Keratinocyte (primary cell): Measurements from ENCODE around the gene GNPTG. TPM values are rescaled to one million over a fixed set of nuclear protein-coding genes. Genes with fewer than 3 reads are reported as not detected.

Experiments
- DNase-seq: peaks from one replicate; pipeline ENCODE4 v3.0.0-alpha.2; 2011; ENCODE audit warnings: low read depth, missing footprints, low spot score
- FAIRE-seq: peaks from 2 replicates; lab custom pipeline; 2011; peaks lifted over from hg19 to GRCh38; lab: Jason Lieb, UNC
- H2AFZ ChIP-seq: 2 replicates; pipeline ENCODE4 v1.6.0; 2012; ENCODE audit warnings: low read length, control low read depth, inconsistent platforms; ENCODE audit not compliant: control insufficient read depth
- H3K27ac ChIP-seq: 2 replicates; pipeline ENCODE4 v1.5.1; 2011; ENCODE audit warnings: low read length; ENCODE audit not compliant: control insufficient read depth, insufficient read depth
- H3K27me3 ChIP-seq: 3 replicates; pipeline ENCODE4 v1.6.0; 2011; ENCODE audit warnings: low read length; ENCODE audit not compliant: control insufficient read depth, insufficient read depth; ENCODE audit errors: extremely low read depth
- H3K36me3 ChIP-seq, 2 experiments: 2 replicates in 1 of 2; 3 replicates in 1 of 2; pipeline ENCODE4 v1.5.1; 2011; ENCODE audit warnings: low read length in 2 of 2, mild to moderate bottlenecking in 1 of 2; ENCODE audit not compliant: control insufficient read depth in 2 of 2, insufficient read depth in 2 of 2; ENCODE audit errors: extremely low read depth in 1 of 2
- H3K4me1 ChIP-seq: 3 replicates; pipeline ENCODE4 v1.5.1; 2011; ENCODE audit warnings: low read length; ENCODE audit not compliant: control insufficient read depth, insufficient read depth; ENCODE audit errors: extremely low read depth
- H3K4me2 ChIP-seq: 3 replicates; pipeline ENCODE4 v1.6.0; 2011; ENCODE audit warnings: low read depth, low read length; ENCODE audit not compliant: control insufficient read depth, insufficient read depth; ENCODE audit errors: extremely low read depth
- H3K4me3 ChIP-seq, 3 experiments: fragments of 200-600 bp in 1 of 3; sonication (generic) in 1 of 3; 2 replicates in 2 of 3; 3 replicates in 1 of 3; pipeline ENCODE4 v1.5.1; 2011 to 2016; ENCODE audit warnings: low read length in 3 of 3, mild to moderate bottlenecking in 3 of 3, control low read depth in 2 of 3, inconsistent platforms in 1 of 3, low read depth in 1 of 3, mixed read lengths in 1 of 3, mixed run types in 1 of 3, moderate library complexity in 1 of 3; ENCODE audit not compliant: control insufficient read depth in 2 of 3, insufficient read depth in 2 of 3; ENCODE audit errors: extremely low read depth in 1 of 3
- H3K79me2 ChIP-seq: 2 replicates; pipeline ENCODE4 v1.6.0; 2012; ENCODE audit warnings: low read length; ENCODE audit not compliant: control insufficient read depth, insufficient read depth
- H3K9ac ChIP-seq: 3 replicates; pipeline ENCODE4 v1.6.0; 2011; ENCODE audit warnings: low read length; ENCODE audit not compliant: control insufficient read depth, insufficient read depth; ENCODE audit errors: extremely low read depth
- H3K9me1 ChIP-seq: 3 replicates; pipeline ENCODE4 v1.6.0; 2011; ENCODE audit warnings: low read length; ENCODE audit not compliant: control insufficient read depth, insufficient read depth; ENCODE audit errors: extremely low read depth
- H3K9me3 ChIP-seq: 2 replicates; pipeline ENCODE4 v1.5.1; 2012; ENCODE audit warnings: low read depth, low read length; ENCODE audit not compliant: control insufficient read depth
- H4K20me1 ChIP-seq: 3 replicates; pipeline ENCODE4 v1.6.0; 2011; ENCODE audit warnings: low read length; ENCODE audit not compliant: control insufficient read depth, insufficient read depth; ENCODE audit errors: extremely low read depth
- EZH2 ChIP-seq: IDR thresholded peaks from one replicate; pipeline ENCODE4 v1.6.1; 2012; ENCODE audit warnings: inconsistent platforms, mild to moderate bottlenecking, low read length, moderate library complexity
- dilution Hi-C: fragments of 300-500 bp; cut with MboI; formaldehyde crosslinking; loops from one replicate; pipeline ENCODE4 v1.7.0; 2020; ENCODE audit warnings: low sequenced_read_pairs; ENCODE audit not compliant: extremely low pct_ligation_motif_present
- polyA plus RNA-seq, 5 experiments: library from polyadenylated mRNA; depleted of rRNA in 3 of 5; stranded (reverse) in 3 of 5; stranded (forward) in 1 of 5; unstranded in 1 of 5; fragments of >200 nt; gene quantifications; 1 replicate in 1 of 5; 2 replicates in 3 of 5; 3 replicates in 1 of 5; pipeline versions ENCODE4 v1.2.1 to v1.2.3, GENCODE V29; 2011 to 2012; ENCODE audit warnings: missing spikeins in 2 of 5, low read depth in 1 of 5, low replicate concordance in 1 of 5
- TF ChIP-seq, protein P1 (sequence below), 3 experiments: IDR thresholded peaks in 1 of 3; conservative IDR thresholded peaks in 1 of 3; optimal IDR thresholded peaks in 1 of 3; 2 replicates in 2 of 3; 3 replicates in 1 of 3; pipeline versions ENCODE3 to v1.5.1; 2011; ENCODE audit warnings: low read length in 3 of 3, mild to moderate bottlenecking in 3 of 3, moderate library complexity in 2 of 3, control low read depth in 1 of 3, inconsistent platforms in 1 of 3; ENCODE audit not compliant: insufficient read depth in 2 of 3; ENCODE audit errors: extremely low read depth in 1 of 3

The GNPTG gene
- polyA plus RNA-seq, 1 donor (not counting 4 experiments of a cell fraction or from before 2014, with no cell fraction given): 30.9 TPM

DNA sequence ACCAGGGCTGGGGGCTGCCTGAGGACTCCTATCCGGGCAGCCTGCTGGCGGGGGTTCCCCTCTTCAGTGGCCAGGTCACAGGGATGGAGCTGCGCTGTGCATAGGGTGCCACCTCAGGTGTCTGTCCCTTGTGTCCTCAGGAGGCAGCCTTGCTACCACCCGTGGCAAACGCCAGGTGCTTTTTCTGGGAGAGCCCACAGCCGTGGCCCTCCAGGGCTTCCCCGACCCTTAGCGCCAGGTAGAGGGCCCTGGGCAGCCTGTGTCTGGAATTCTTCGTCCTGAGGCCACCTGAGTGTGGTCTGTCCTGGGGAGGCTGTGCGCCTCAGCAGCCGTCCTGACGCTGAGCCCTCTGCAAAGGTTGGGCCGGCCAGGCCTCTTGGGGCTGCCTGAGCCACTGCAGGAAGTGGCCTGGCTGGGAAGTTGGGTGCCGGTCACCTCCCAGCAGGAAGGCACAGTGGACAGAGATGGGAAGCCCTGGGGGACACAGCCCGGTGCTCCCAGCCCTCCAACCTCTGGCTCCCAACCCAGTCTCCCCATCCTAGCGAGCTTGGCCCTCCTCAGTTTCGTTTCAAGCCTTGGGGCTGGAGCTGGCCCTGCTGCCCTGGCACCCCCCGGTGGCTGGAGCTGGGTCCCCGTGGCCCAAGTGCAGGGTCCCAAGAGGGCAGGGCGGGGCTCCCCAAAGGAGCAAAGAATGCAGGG is 25.9 kb upstream of the GNPTG start:
- peaks cover 3% of the 10 kb centered on the region for H4K20me1 ChIP-seq
- H3K79me2 ChIP-seq: no peaks in the 10 kb centered on the region
- no peak overlapping the region for H2AFZ ChIP-seq
- no peak overlapping the region for H3K9ac ChIP-seq
- no peaks in the 10 kb centered on the region for H3K4me1 ChIP-seq
- TF ChIP-seq EZH2: no peak
- TF ChIP-seq, protein P1, sequence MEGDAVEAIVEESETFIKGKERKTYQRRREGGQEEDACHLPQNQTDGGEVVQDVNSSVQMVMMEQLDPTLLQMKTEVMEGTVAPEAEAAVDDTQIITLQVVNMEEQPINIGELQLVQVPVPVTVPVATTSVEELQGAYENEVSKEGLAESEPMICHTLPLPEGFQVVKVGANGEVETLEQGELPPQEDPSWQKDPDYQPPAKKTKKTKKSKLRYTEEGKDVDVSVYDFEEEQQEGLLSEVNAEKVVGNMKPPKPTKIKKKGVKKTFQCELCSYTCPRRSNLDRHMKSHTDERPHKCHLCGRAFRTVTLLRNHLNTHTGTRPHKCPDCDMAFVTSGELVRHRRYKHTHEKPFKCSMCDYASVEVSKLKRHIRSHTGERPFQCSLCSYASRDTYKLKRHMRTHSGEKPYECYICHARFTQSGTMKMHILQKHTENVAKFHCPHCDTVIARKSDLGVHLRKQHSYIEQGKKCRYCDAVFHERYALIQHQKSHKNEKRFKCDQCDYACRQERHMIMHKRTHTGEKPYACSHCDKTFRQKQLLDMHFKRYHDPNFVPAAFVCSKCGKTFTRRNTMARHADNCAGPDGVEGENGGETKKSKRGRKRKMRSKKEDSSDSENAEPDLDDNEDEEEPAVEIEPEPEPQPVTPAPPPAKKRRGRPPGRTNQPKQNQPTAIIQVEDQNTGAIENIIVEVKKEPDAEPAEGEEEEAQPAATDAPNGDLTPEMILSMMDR (optimal IDR thresholded peaks at IDR 0.05 in 1 of 3, IDR thresholded peaks at IDR 0.05 in 1 of 3, conservative IDR thresholded peaks at IDR 0.05 in 1 of 3; ENCODE audit: extremely low read depth in 1 of 3, insufficient read depth in 2 of 3, low read length in 3 of 3): no peak
- dilution Hi-C loops: no loop called here
- no peak overlapping the region for H3K4me2 ChIP-seq
- no peaks in the 10 kb centered on the region for H3K27me3 ChIP-seq
- no peaks in the 10 kb centered on the region for H3K9me1 ChIP-seq
- FAIRE-seq: no peak
- DNase-seq: no peak
- H3K9me3 ChIP-seq: no peaks in the 10 kb centered on the region
- peaks cover 7 to 18% of the 10 kb centered on the region in 2 experiments for H3K36me3 ChIP-seq
- no peak overlapping the region for H3K27ac ChIP-seq
- no peak overlapping the region for H3K4me3 ChIP-seq

DNA sequence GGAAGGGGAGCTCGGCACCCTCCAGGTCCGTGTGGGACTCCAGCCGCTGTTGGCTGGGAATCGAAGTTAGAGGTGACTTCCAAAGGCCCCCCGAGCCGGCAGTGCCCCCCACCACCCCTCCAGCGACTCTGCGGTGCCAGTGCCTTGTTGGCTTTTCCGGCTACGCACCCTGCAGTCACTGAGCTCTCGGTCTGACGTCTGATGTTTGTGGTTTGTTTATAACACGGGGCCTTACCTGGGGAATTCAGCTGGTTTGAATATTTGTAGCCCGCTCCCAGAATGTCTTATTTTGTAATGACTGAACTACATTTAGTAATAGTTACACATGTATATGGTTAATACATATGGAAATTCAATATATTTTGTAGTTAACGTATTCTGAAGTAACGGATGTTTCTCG is 25.3 kb upstream of the GNPTG start:
- Histone ChIP-seq H3K4me2 (no peak overlapping the region), H3K9ac (no peak overlapping the region), H3K9me3 (no peaks in the 10 kb centered on the region), H4K20me1 (peaks cover 3% of the 10 kb centered on the region), H2AFZ (no peak overlapping the region), H3K9me1 (no peaks in the 10 kb centered on the region), H3K79me2 (no peaks in the 10 kb centered on the region), H3K27me3 (peaks cover 3% of the 10 kb centered on the region), H3K4me3 (no peak overlapping the region), H3K4me1 (no peaks in the 10 kb centered on the region), H3K27ac (no peak overlapping the region), H3K36me3 (peaks cover 7 to 13% of the 10 kb centered on the region in 2 experiments)
- DNase-seq (no peak), FAIRE-seq (no peak)
- TF ChIP-seq EZH2: no peak
- TF ChIP-seq, protein P1 (optimal IDR thresholded peaks at IDR 0.05 in 1 of 3, IDR thresholded peaks at IDR 0.05 in 1 of 3, conservative IDR thresholded peaks at IDR 0.05 in 1 of 3; ENCODE audit: extremely low read depth in 1 of 3, insufficient read depth in 2 of 3, low read length in 3 of 3): no peak
- dilution Hi-C loops: no loop called here
